ENCODE measurements around the gene TBL1XR1.
"Not testable (repeated sequence)": the region's sequence is repeated elsewhere in the genome, so short reads cannot be mapped to it uniquely, and the experiment has no call there.

Gene TBL1XR1

GRCh38 chr3:177141899-177142646, 55.2 kb downstream of the TBL1XR1 start:
- TF ChIP-seq CTCF (IDR thresholded peaks at IDR 0.05; ENCODE audit: borderline replicate concordance, insufficient read depth, low read depth, low read length): no peak
- H3K4me3 ChIP-seq (ENCODE audit: low read depth, low read length): no peak overlapping the region

GRCh38 chr3:177141471-177141870, 55.8 kb downstream of the TBL1XR1 start:
- no peak for TF ChIP-seq CTCF (IDR thresholded peaks at IDR 0.05; ENCODE audit: borderline replicate concordance, insufficient read depth, low read depth, low read length)
- H3K4me3 ChIP-seq (ENCODE audit: low read depth, low read length): no peak overlapping the region

- H3K4me3 ChIP-seq (ENCODE audit: low read depth, low read length): not testable (repeated sequence)
These were observed 58.1 kb downstream of the TBL1XR1 start for GRCh38 chr3:177139220-177139619.

GRCh38 chr3:177137774-177138705, 59.2 kb downstream of the TBL1XR1 start:
- TF ChIP-seq CTCF (IDR thresholded peaks at IDR 0.05; ENCODE audit: borderline replicate concordance, insufficient read depth, low read depth, low read length): no peak
- no peak overlapping the region for H3K4me3 ChIP-seq (ENCODE audit: low read depth, low read length)

- no peak for TF ChIP-seq CTCF (IDR thresholded peaks at IDR 0.05; ENCODE audit: borderline replicate concordance, insufficient read depth, low read depth, low read length)
- H3K4me3 ChIP-seq (ENCODE audit: low read depth, low read length): no peak overlapping the region
These were observed 60.5 kb downstream of the TBL1XR1 start for GRCh38 chr3:177136741-177137140.

- TF ChIP-seq CTCF (IDR thresholded peaks at IDR 0.05; ENCODE audit: borderline replicate concordance, insufficient read depth, low read depth, low read length): no peak
- no peak overlapping the region for H3K4me3 ChIP-seq (ENCODE audit: low read depth, low read length)
These were observed 61.3 kb downstream of the TBL1XR1 start for GRCh38 chr3:177135841-177136492.

GRCh38 chr3:177134816-177135210, 62.5 kb downstream of the TBL1XR1 start:
- TF ChIP-seq CTCF (IDR thresholded peaks at IDR 0.05; ENCODE audit: borderline replicate concordance, insufficient read depth, low read depth, low read length): no peak
- H3K4me3 ChIP-seq (ENCODE audit: low read depth, low read length): no peak overlapping the region

All from GM12875 (cell line).